HG02970 (cell line): ENCODE results near the gene FAM234A.

Experiments
- ATAC-seq: cut with Tn5 transposase; IDR thresholded peaks from one replicate; pipeline ENCODE4 v1.9.1; 2021; ENCODE audit warnings: mild to moderate bottlenecking, moderate library complexity, moderate number of reproducible peaks; ENCODE audit not compliant: unreplicated experiment, low FRiP score

The FAM234A gene

GRCh38 chr16:293043-293775 lies 58.6 kb downstream of the FAM234A start:
- no peak for ATAC-seq

- no peak for ATAC-seq
These were observed 61.7 kb downstream of the FAM234A start for GRCh38 chr16:296276-296675.

- no peak for ATAC-seq
These were observed 62.3 kb downstream of the FAM234A start for GRCh38 chr16:296806-297510.

GRCh38 chr16:297832-298231 lies 63.2 kb downstream of the FAM234A start:
- no peak for ATAC-seq

GRCh38 chr16:301235-301634 lies 66.6 kb downstream of the FAM234A start:
- no peak for ATAC-seq

- no peak for ATAC-seq
These were observed 67.3 kb downstream of the FAM234A start for GRCh38 chr16:301950-302349.

- ATAC-seq, result no peak
These were observed 69.3 kb downstream of the FAM234A start for GRCh38 chr16:303760-304505.

GRCh38 chr16:305916-306626 lies 71.5 kb downstream of the FAM234A start:
- no peak for ATAC-seq

- no peak for ATAC-seq
These were observed 72.3 kb downstream of the FAM234A start for GRCh38 chr16:306911-307370.

GRCh38 chr16:307691-308312 lies 73.2 kb downstream of the FAM234A start:
- no peak for ATAC-seq

- ATAC-seq, result no peak
These were observed 74.9 kb downstream of the FAM234A start for GRCh38 chr16:309476-309875.

GRCh38 chr16:311725-312124 lies 77.1 kb downstream of the FAM234A start:
- no peak for ATAC-seq

GRCh38 chr16:314351-314750 lies 79.7 kb downstream of the FAM234A start:
- no peak for ATAC-seq

GRCh38 chr16:314795-315299 lies 80.2 kb downstream of the FAM234A start:
- no peak for ATAC-seq
